HepG2 (cell line): ENCODE data around the gene LCN12. TPM values are rescaled to one million over a fixed set of nuclear protein-coding genes. Genes with fewer than 3 reads are reported as not detected.

Source experiments
- ARID3A ChIP-seq: IDR thresholded peaks from 2 replicates; pipeline ENCODE4 v1.6.1; 2012; ENCODE audit warnings: low read depth, low read length, improper control_type of control experiment
- DMAP1 ChIP-seq: IDR thresholded peaks from 2 replicates; pipeline ENCODE4 v1.6.1; 2016
- DMTF1 ChIP-seq: sonication (generic); formaldehyde crosslinking; IDR thresholded peaks from 2 replicates; pipeline ENCODE4 v1.4.0; 2020; ENCODE audit warnings: mild to moderate bottlenecking, missing genetic modification reagents
- ELF4 ChIP-seq: sonication (generic); formaldehyde crosslinking; IDR thresholded peaks from 2 replicates; pipeline ENCODE4 v1.5.0; 2020; ENCODE audit warnings: missing genetic modification reagents, mild to moderate bottlenecking, moderate library complexity, borderline replicate concordance
- GATA4 ChIP-seq: sonication (generic); IDR thresholded peaks from 2 replicates; pipeline ENCODE4 v1.6.1; 2016; ENCODE audit warnings: antibody characterized with exemption, low read depth, borderline replicate concordance
- GATAD2A ChIP-seq: IDR thresholded peaks from 2 replicates; pipeline ENCODE4 v1.6.1; 2016
- NFIB ChIP-seq: sonication (generic); formaldehyde crosslinking; IDR thresholded peaks from 2 replicates; pipeline ENCODE4 v1.9.0; 2021; ENCODE audit warnings: missing genetic modification reagents, mild to moderate bottlenecking, borderline replicate concordance
- PAF1 ChIP-seq: IDR thresholded peaks from 2 replicates; pipeline ENCODE4 v1.6.1; 2016; ENCODE audit warnings: missing genetic modification reagents, missing compliant biosample characterization
- RELA ChIP-seq: sonication (generic); formaldehyde crosslinking; IDR thresholded peaks from 2 replicates; pipeline ENCODE4 v1.4.0; 2020; ENCODE audit warnings: missing genetic modification reagents
- SSRP1 ChIP-seq: IDR thresholded peaks from 2 replicates; pipeline ENCODE4 v1.6.1; 2016; ENCODE audit warnings: control low read depth
- STAT5B ChIP-seq: sonication (generic); formaldehyde crosslinking; IDR thresholded peaks from 2 replicates; pipeline ENCODE4 v1.4.0; 2020; ENCODE audit warnings: missing genetic modification reagents
- TFDP2 ChIP-seq: sonication (generic); formaldehyde crosslinking; IDR thresholded peaks from 2 replicates; pipeline ENCODE4 v1.4.0; 2020; ENCODE audit warnings: missing genetic modification reagents
- TMF1 ChIP-seq: sonication (generic); formaldehyde crosslinking; IDR thresholded peaks from 2 replicates; pipeline ENCODE4 v1.8.1; 2022; ENCODE audit warnings: low read depth, missing genetic modification reagents
- ZBTB1 ChIP-seq: sonication (generic); formaldehyde crosslinking; IDR thresholded peaks from 2 replicates; pipeline ENCODE4 v1.4.0; 2020; ENCODE audit warnings: missing genetic modification reagents, borderline replicate concordance
- ZFYVE20 ChIP-seq: sonication (generic); formaldehyde crosslinking; IDR thresholded peaks from 2 replicates; pipeline ENCODE4 v1.8.0; 2023; ENCODE audit warnings: low read depth, mild to moderate bottlenecking, moderate library complexity, missing genetic modification reagents, borderline replicate concordance
- ZHX2 ChIP-seq, 2 experiments: sonication (generic) in 1 of 2; formaldehyde crosslinking in 1 of 2; IDR thresholded peaks; 2 replicates each; pipeline versions ENCODE4 v1.6.1 to v1.9.0; 2014 to 2022; ENCODE audit warnings: antibody characterized with exemption in 1 of 2, borderline replicate concordance in 1 of 2, inconsistent platforms in 1 of 2, low read depth in 1 of 2, missing genetic modification reagents in 1 of 2
- ZNF567 ChIP-seq: sonication (generic); formaldehyde crosslinking; IDR thresholded peaks from 2 replicates; pipeline ENCODE4 v1.8.1; 2023; ENCODE audit warnings: mild to moderate bottlenecking, missing genetic modification reagents, borderline replicate concordance
- ZNF746 ChIP-seq: sonication (generic); formaldehyde crosslinking; IDR thresholded peaks from 2 replicates; pipeline ENCODE4 v1.8.0; 2022; ENCODE audit warnings: mild to moderate bottlenecking, missing genetic modification reagents
- polyA plus RNA-seq, 8 experiments: library from polyadenylated mRNA; depleted of rRNA in 3 of 8; stranded (reverse) in 7 of 8; unstranded in 1 of 8; fragments of >200 nt; fragmentation: Illumina TruSeq in 4 of 8; extraction: Trizol in 4 of 8; gene quantifications; 2 replicates each; pipeline versions ENCODE4 v1.2.1 to v1.2.3, GENCODE V29; 2011 to 2016; ENCODE audit warnings: low read depth in 4 of 8, missing spikeins in 1 of 8, mixed read lengths in 1 of 8; ENCODE audit not compliant: insufficient read depth in 1 of 8
- total RNA-seq, 5 experiments: library from RNA; depleted of rRNA; stranded (reverse); fragments of >200 nt; fragmentation: Illumina TruSeq; extraction: Trizol; gene quantifications; 2 replicates each; pipeline ENCODE4 v1.2.3, GENCODE V29; 2016; ENCODE audit warnings: low read depth in 1 of 5

LCN12 gene
- total and polyA plus RNA-seq, 2 of the 13 experiments (the other 11 are each of a cell fraction or from before 2014, with no cell fraction given), result 3.4 to 6.9 TPM

- TF ChIP-seq DMTF1 (CRISPR knock-in tag) (no peak), ZBTB1 (no peak), GATAD2A (CRISPR knock-in tag) (peak; percentile 65), DMAP1 (CRISPR knock-in tag) (no peak), ZFYVE20 (no peak), RELA (CRISPR knock-in tag) (no peak), ZNF746 (CRISPR knock-in tag) (no peak), GATA4 (no peak), TMF1 (CRISPR knock-in tag) (no peak), TFDP2 (CRISPR knock-in tag) (no peak), ZHX2 (IDR thresholded peaks at IDR 0.05; ENCODE audit: low read depth) (no peak), ZHX2 (CRISPR knock-in tag; IDR thresholded peaks at IDR 0.05; ENCODE audit: borderline replicate concordance) (no peak), SSRP1 (CRISPR knock-in tag) (no peak), ELF4 (CRISPR knock-in tag) (no peak), NFIB (no peak), ZNF567 (CRISPR knock-in tag) (no peak), STAT5B (CRISPR knock-in tag) (no peak), PAF1 (CRISPR knock-in tag) (no peak), ARID3A (no peak)
Observed at GRCh38 chr9:136947955-136948510, 4.0 kb upstream of the LCN12 start (continued).
